C4-2B (cell line): ENCODE measurements around the gene AZIN2.
A peak's percentile ranks its signal among the peaks of the same experiment; 100 is the strongest.

Experiments
- ZFX ChIP-seq: fragments of 450-650 bp; IDR thresholded peaks from 2 replicates; pipeline ENCODE4 v1.6.1; 2017
- TF ChIP-seq, protein P1 (sequence below): fragments of 450-650 bp; conservative IDR thresholded peaks from 2 replicates; pipeline ENCODE4 v1.5.1; 2017; ENCODE audit warnings: mild to moderate bottlenecking

DNA sequence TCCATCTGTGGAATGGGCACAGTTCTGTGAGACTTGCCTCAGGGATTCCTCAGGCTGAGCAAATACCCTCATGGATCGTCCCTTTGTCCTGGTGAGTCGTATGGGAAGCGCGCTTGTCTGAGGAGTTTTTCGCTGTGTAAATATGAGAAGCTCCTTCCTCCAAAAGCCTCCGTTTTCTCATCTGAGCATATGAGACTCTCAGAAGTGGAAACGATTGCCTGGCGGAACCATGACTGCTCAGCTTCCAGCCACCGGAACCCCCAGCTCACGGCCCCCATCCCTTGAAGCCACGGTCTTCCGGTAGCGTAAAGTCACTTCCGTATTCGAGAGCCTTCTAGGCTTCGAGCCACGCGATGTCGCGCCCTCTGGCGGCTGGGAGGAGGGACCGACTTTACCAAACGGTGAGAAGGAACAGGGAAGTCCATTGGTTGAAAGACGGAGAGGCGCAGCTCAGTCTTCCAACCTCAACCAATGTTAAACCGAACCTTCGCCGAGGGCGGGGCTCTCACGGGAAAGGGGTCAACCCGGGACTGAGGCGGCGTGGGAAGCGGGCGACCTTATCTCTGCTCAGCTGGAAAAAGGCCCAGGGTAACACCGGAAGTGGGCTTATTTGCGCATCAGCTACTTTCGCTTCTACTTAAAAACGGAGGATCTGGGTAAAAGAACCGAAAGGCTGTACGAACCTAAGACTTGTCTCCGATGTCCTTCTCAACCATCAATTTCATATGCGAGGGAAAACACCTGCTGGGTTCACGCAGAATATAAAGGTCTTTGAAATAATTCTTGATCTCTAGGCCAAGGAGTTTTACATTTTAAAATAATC lies 46.3 kb downstream of the AZIN2 start:
- TF ChIP-seq, protein P1, sequence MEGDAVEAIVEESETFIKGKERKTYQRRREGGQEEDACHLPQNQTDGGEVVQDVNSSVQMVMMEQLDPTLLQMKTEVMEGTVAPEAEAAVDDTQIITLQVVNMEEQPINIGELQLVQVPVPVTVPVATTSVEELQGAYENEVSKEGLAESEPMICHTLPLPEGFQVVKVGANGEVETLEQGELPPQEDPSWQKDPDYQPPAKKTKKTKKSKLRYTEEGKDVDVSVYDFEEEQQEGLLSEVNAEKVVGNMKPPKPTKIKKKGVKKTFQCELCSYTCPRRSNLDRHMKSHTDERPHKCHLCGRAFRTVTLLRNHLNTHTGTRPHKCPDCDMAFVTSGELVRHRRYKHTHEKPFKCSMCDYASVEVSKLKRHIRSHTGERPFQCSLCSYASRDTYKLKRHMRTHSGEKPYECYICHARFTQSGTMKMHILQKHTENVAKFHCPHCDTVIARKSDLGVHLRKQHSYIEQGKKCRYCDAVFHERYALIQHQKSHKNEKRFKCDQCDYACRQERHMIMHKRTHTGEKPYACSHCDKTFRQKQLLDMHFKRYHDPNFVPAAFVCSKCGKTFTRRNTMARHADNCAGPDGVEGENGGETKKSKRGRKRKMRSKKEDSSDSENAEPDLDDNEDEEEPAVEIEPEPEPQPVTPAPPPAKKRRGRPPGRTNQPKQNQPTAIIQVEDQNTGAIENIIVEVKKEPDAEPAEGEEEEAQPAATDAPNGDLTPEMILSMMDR = peak; percentile 99
- TF ChIP-seq ZFX = no peak
